Mesendoderm (in vitro differentiated cells): Measurements from ENCODE around the gene MARS1.

Source experiments
- DNase-seq: peaks from one replicate; pipeline ENCODE4 v3.0.0; 2013
- H2AK5ac ChIP-seq: 2 replicates; pipeline ENCODE4 v1.6.1; 2013; ENCODE audit warnings: low read length, inconsistent platforms
- H2BK120ac ChIP-seq: 2 replicates; pipeline ENCODE4 v1.6.1; 2013; ENCODE audit warnings: low read depth, mild to moderate bottlenecking, low read length, moderate library complexity, mixed read lengths
- H2BK15ac ChIP-seq: replicated peaks from 2 replicates; pipeline ENCODE4 v1.6.1; 2013; ENCODE audit warnings: low read depth, mild to moderate bottlenecking, moderate library complexity
- H2BK5ac ChIP-seq: 2 replicates; pipeline ENCODE4 v1.6.1; 2013; ENCODE audit warnings: low read length, inconsistent platforms
- H3K18ac ChIP-seq: 2 replicates; pipeline ENCODE4 v1.6.1; 2013; ENCODE audit warnings: mild to moderate bottlenecking, low read length, mixed read lengths
- H3K23ac ChIP-seq: one replicate; pipeline ENCODE4 v1.6.1; 2013; ENCODE audit warnings: low read length
- H3K27ac ChIP-seq: 2 replicates; pipeline ENCODE4 v1.5.1; 2013; ENCODE audit warnings: low read depth, mild to moderate bottlenecking, inconsistent platforms, low read length, moderate library complexity
- H3K27me3 ChIP-seq: 2 replicates; pipeline ENCODE4 v1.6.1; 2013; ENCODE audit warnings: low read length, control low read depth, mild to moderate bottlenecking, inconsistent platforms; ENCODE audit not compliant: insufficient read depth, poor library complexity
- H3K36me3 ChIP-seq: 2 replicates; pipeline ENCODE4 v1.6.1; 2013; ENCODE audit warnings: low read length, inconsistent platforms; ENCODE audit not compliant: control insufficient read depth, insufficient read depth
- H3K4ac ChIP-seq: one replicate; pipeline ENCODE4 v1.6.1; 2013; ENCODE audit warnings: low read depth, mild to moderate bottlenecking, low read length, moderate library complexity
- H3K4me1 ChIP-seq: 2 replicates; pipeline ENCODE4 v1.6.1; 2013; ENCODE audit warnings: low read depth, low read length, inconsistent platforms; ENCODE audit not compliant: control insufficient read depth
- H3K4me2 ChIP-seq: 2 replicates; pipeline ENCODE4 v1.6.1; 2013; ENCODE audit warnings: low read length
- H3K4me3 ChIP-seq: 2 replicates; pipeline ENCODE4 v1.5.1; 2013; ENCODE audit warnings: mild to moderate bottlenecking, low read length
- H3K56ac ChIP-seq: one replicate; pipeline ENCODE4 v1.6.1; 2013; ENCODE audit warnings: low read length
- H3K79me1 ChIP-seq: 2 replicates; pipeline ENCODE4 v1.6.1; 2013; ENCODE audit warnings: low read length, inconsistent platforms
- H3K79me2 ChIP-seq: 2 replicates; pipeline ENCODE4 v1.6.1; 2013; ENCODE audit warnings: mild to moderate bottlenecking, low read length; ENCODE audit not compliant: control insufficient read depth, insufficient read depth
- H3K9ac ChIP-seq: 2 replicates; pipeline ENCODE4 v1.6.1; 2013; ENCODE audit warnings: low read length, inconsistent platforms
- H4K5ac ChIP-seq: one replicate; pipeline ENCODE4 v1.6.1; 2013; ENCODE audit warnings: low read length
- H4K8ac ChIP-seq: one replicate; pipeline ENCODE4 v1.6.1; 2013; ENCODE audit warnings: low read depth, mild to moderate bottlenecking, control low read depth, low read length, moderate library complexity
- WGBS: extraction: QIAGEN DNeasy Blood & Tissue Kit; methylation state at CpG from one replicate; pipeline ENCODE4 v1.1.7; 2013; ENCODE audit warnings: low lambda C conversion rate, missing lambda C conversion rate; ENCODE audit not compliant: insufficient coverage; ENCODE audit errors: extremely low coverage; 5-methylcytosine and 5-hydroxymethylcytosine counted together

The MARS1 gene

GRCh38 chr12:57467212-57467874, 20.5 kb upstream of the MARS1 start:
- Histone ChIP-seq H3K79me1 (no peaks in the 10 kb centered on the region), H3K27me3 (no peaks in the 10 kb centered on the region)
- no CpG with 5 or more reads among the region's 12 CpGs for WGBS

GRCh38 chr12:57467915-57468314, 20.0 kb upstream of the MARS1 start:
- Histone ChIP-seq H3K18ac (no peak overlapping the region), H3K27ac (no peak overlapping the region), H4K8ac (no peak overlapping the region), H3K36me3 (no peaks in the 10 kb centered on the region), H3K79me1 (no peaks in the 10 kb centered on the region), H3K27me3 (no peaks in the 10 kb centered on the region), H3K9ac (no peak overlapping the region), H3K4ac (no peak overlapping the region), H3K23ac (no peak overlapping the region), H4K5ac (no peak overlapping the region), H2BK120ac (no peak overlapping the region), H2BK5ac (no peak overlapping the region), H3K4me3 (no peak overlapping the region), H3K4me1 (no peaks in the 10 kb centered on the region), H3K56ac (no peak overlapping the region), H3K79me2 (no peaks in the 10 kb centered on the region), H3K4me2 (no peak overlapping the region), H2BK15ac (no peak overlapping the region), H2AK5ac (no peak overlapping the region)
- no peak for DNase-seq
- WGBS, result no CpG with 5 or more reads among the region's 11 CpGs

More at GRCh38 chr12:57467212-57467874, 20.5 kb upstream of the MARS1 start:
- no peak overlapping the region for H3K27ac ChIP-seq
- no peak overlapping the region for H2BK120ac ChIP-seq
- H3K23ac ChIP-seq, result no peak overlapping the region
- H3K4me1 ChIP-seq, result no peaks in the 10 kb centered on the region
- no peak overlapping the region for H4K5ac ChIP-seq
- H3K18ac ChIP-seq, result no peak overlapping the region
- H3K4me2 ChIP-seq, result no peak overlapping the region
- H3K36me3 ChIP-seq, result no peaks in the 10 kb centered on the region
- no peak overlapping the region for H3K9ac ChIP-seq
- no peak overlapping the region for H2BK15ac ChIP-seq
- DNase-seq, result no peak
- no peak overlapping the region for H4K8ac ChIP-seq
- no peak overlapping the region for H3K56ac ChIP-seq
- H3K4me3 ChIP-seq, result no peak overlapping the region
- H2BK5ac ChIP-seq, result no peak overlapping the region
- H3K79me2 ChIP-seq, result no peaks in the 10 kb centered on the region
- no peak overlapping the region for H2AK5ac ChIP-seq
- H3K4ac ChIP-seq, result no peak overlapping the region

GRCh38 chr12:57469296-57470164, 18.3 kb upstream of the MARS1 start:
- H3K36me3 ChIP-seq, result no peaks in the 10 kb centered on the region
- no peak overlapping the region for H4K5ac ChIP-seq
- no peaks in the 10 kb centered on the region for H3K79me2 ChIP-seq
- no peak overlapping the region for H3K27ac ChIP-seq
- H2AK5ac ChIP-seq, result no peak overlapping the region
- H2BK120ac ChIP-seq, result no peak overlapping the region
- H3K4me3 ChIP-seq, result no peak overlapping the region
- H3K4ac ChIP-seq, result no peak overlapping the region
- H3K23ac ChIP-seq, result no peak overlapping the region
- H3K4me1 ChIP-seq, result no peaks in the 10 kb centered on the region
- WGBS, result no CpG with 5 or more reads among the region's 10 CpGs
- H2BK15ac ChIP-seq, result no peak overlapping the region
- no peaks in the 10 kb centered on the region for H3K79me1 ChIP-seq
- H4K8ac ChIP-seq, result no peak overlapping the region
- no peak overlapping the region for H3K9ac ChIP-seq
- H3K18ac ChIP-seq, result no peak overlapping the region
- no peak overlapping the region for H3K4me2 ChIP-seq
- no peak overlapping the region for H3K56ac ChIP-seq
- no peak for DNase-seq
- H3K27me3 ChIP-seq, result peaks cover 12% of the 10 kb centered on the region
- H2BK5ac ChIP-seq, result no peak overlapping the region

- Histone ChIP-seq H3K4me2 (no peak overlapping the region), H3K36me3 (no peaks in the 10 kb centered on the region), H3K79me2 (no peaks in the 10 kb centered on the region), H3K9ac (no peak overlapping the region), H3K23ac (no peak overlapping the region), H2AK5ac (no peak overlapping the region), H3K79me1 (no peaks in the 10 kb centered on the region), H2BK5ac (no peak overlapping the region), H3K27ac (no peak overlapping the region), H3K56ac (no peak overlapping the region), H2BK120ac (no peak overlapping the region), H4K8ac (no peak overlapping the region), H3K4me1 (no peaks in the 10 kb centered on the region), H3K27me3 (peaks cover 20% of the 10 kb centered on the region), H4K5ac (no peak overlapping the region), H3K4me3 (no peak overlapping the region), H3K18ac (no peak overlapping the region), H3K4ac (no peak overlapping the region), H2BK15ac (no peak overlapping the region)
- no peak for DNase-seq
- WGBS, result no CpG with 5 or more reads among the region's 14 CpGs
These were observed 17.4 kb upstream of the MARS1 start for GRCh38 chr12:57470286-57470969.

- no peak overlapping the region for H3K27ac ChIP-seq
- no peak overlapping the region for H3K18ac ChIP-seq
- H2BK15ac ChIP-seq, result no peak overlapping the region
- no CpG with 5 or more reads among the region's 4 CpGs for WGBS
- no peak overlapping the region for H3K4me3 ChIP-seq
- H3K9ac ChIP-seq, result no peak overlapping the region
- H2BK120ac ChIP-seq, result no peak overlapping the region
- no peak overlapping the region for H4K8ac ChIP-seq
- H3K4ac ChIP-seq, result no peak overlapping the region
- no peak overlapping the region for H2BK5ac ChIP-seq
- H3K79me2 ChIP-seq, result no peaks in the 10 kb centered on the region
- no peak overlapping the region for H3K23ac ChIP-seq
- H4K5ac ChIP-seq, result no peak overlapping the region
- no peak overlapping the region for H2AK5ac ChIP-seq
- no peaks in the 10 kb centered on the region for H3K4me1 ChIP-seq
- H3K27me3 ChIP-seq, result peaks cover 25% of the 10 kb centered on the region
- H3K79me1 ChIP-seq, result no peaks in the 10 kb centered on the region
- DNase-seq, result no peak
- H3K4me2 ChIP-seq, result no peak overlapping the region
- no peak overlapping the region for H3K56ac ChIP-seq
- no peaks in the 10 kb centered on the region for H3K36me3 ChIP-seq
These were observed 16.8 kb upstream of the MARS1 start for GRCh38 chr12:57470970-57471656.
